ENCODE measurements around the gene S1PR3.

DNA sequence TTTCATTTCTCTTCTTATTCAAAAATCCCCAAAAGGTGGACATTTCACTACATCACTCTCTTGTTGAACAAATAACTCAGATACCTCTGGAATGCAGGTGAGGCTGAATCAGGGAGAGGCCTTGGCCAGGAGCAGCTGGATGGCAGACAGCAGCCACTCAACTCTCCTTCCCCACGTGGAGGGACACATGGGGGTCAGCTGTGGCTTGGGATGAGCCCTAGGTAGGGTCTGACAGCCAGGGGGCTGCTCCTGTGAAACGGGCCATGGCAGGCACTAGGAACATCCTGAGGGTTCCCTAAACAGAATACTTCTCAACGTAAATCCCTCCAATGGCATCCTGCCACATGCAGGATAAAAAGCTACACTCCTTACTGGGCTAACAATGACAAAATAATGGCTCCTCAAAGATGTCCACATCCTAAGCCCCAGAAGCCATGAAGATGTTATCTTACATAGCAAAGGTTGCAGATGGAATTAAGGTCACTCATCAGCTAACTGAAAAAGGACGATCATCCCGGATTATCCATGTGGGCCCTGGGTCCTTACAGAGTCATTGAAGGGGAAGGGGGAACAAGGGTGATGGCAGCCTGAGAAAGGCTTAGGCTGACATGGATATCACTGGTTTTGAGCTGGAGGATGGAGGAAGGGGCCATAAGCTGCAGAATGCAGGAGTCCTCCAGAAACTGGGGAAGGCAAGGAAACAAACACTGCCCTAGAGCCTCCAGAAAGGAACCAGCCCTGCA is 31.4 kb upstream of the S1PR3 start:
- TF ChIP-seq, protein P1, sequence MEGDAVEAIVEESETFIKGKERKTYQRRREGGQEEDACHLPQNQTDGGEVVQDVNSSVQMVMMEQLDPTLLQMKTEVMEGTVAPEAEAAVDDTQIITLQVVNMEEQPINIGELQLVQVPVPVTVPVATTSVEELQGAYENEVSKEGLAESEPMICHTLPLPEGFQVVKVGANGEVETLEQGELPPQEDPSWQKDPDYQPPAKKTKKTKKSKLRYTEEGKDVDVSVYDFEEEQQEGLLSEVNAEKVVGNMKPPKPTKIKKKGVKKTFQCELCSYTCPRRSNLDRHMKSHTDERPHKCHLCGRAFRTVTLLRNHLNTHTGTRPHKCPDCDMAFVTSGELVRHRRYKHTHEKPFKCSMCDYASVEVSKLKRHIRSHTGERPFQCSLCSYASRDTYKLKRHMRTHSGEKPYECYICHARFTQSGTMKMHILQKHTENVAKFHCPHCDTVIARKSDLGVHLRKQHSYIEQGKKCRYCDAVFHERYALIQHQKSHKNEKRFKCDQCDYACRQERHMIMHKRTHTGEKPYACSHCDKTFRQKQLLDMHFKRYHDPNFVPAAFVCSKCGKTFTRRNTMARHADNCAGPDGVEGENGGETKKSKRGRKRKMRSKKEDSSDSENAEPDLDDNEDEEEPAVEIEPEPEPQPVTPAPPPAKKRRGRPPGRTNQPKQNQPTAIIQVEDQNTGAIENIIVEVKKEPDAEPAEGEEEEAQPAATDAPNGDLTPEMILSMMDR (IDR thresholded peaks at IDR 0.05; ENCODE audit: extremely low read depth in 1 of 2, insufficient read depth in 1 of 2, low read depth in 1 of 2, low read length in 2 of 2) = no peak
- TF ChIP-seq FOS (IDR thresholded peaks at IDR 0.05; ENCODE audit: borderline replicate concordance, insufficient read depth, low read length) (no peak), JUN (IDR thresholded peaks at IDR 0.05; ENCODE audit: borderline replicate concordance, insufficient read depth, insufficient read length, low read depth) (no peak), POLR2A (IDR thresholded peaks at IDR 0.05; ENCODE audit: low read depth, low read length) (no peak), MYC (IDR thresholded peaks at IDR 0.05; ENCODE audit: low read depth, low read length) (no peak), POLR2AphosphoS5 (IDR thresholded peaks at IDR 0.05; ENCODE audit: insufficient read depth, low read depth, low read length) (no peak), GATA2 (IDR thresholded peaks at IDR 0.05; ENCODE audit: insufficient read depth, insufficient read length, low read depth, low read length) (no peak), EZH2 (IDR thresholded peaks at IDR 0.05; ENCODE audit: borderline replicate concordance, low read depth, low read length, severe bottlenecking) (no peak)
- TF ChIP-seq, protein P2, sequence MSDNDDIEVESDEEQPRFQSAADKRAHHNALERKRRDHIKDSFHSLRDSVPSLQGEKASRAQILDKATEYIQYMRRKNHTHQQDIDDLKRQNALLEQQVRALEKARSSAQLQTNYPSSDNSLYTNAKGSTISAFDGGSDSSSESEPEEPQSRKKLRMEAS (IDR thresholded peaks at IDR 0.05; ENCODE audit: insufficient read depth, insufficient read length) = no peak

All from endothelial cell of umbilical vein (primary cell).